ENCODE data around the gene STRN4.
"Not testable (repeated sequence)": the region's sequence is repeated elsewhere in the genome, so short reads cannot be mapped to it uniquely, and the experiment has no call there.

STRN4 gene

DNA sequence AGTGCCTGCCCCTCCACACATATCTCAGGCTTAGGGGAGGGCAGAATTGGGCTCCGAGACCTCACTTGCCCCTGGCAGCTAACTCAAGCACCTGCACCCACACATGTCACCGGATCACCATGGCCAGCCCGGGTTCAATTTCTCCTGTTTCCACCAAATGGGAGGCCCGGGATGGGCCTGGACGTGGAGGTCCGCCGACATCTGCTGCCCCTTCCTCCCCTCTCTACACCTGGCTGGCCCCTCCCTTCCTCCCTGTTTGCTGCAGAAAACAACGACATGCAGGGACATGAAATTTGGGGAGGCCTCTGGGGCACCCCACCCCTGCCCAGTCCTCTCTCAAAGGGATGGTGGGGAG, 30.7 kb downstream of the STRN4 start:
- H3K27ac ChIP-seq = peak overlapping the region; percentile 87 to 95
- TF ChIP-seq, protein P1, sequence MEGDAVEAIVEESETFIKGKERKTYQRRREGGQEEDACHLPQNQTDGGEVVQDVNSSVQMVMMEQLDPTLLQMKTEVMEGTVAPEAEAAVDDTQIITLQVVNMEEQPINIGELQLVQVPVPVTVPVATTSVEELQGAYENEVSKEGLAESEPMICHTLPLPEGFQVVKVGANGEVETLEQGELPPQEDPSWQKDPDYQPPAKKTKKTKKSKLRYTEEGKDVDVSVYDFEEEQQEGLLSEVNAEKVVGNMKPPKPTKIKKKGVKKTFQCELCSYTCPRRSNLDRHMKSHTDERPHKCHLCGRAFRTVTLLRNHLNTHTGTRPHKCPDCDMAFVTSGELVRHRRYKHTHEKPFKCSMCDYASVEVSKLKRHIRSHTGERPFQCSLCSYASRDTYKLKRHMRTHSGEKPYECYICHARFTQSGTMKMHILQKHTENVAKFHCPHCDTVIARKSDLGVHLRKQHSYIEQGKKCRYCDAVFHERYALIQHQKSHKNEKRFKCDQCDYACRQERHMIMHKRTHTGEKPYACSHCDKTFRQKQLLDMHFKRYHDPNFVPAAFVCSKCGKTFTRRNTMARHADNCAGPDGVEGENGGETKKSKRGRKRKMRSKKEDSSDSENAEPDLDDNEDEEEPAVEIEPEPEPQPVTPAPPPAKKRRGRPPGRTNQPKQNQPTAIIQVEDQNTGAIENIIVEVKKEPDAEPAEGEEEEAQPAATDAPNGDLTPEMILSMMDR (IDR thresholded peaks at IDR 0.05) = no peak
- DNase-seq = no peak
- H3K4me1 ChIP-seq = peaks cover 0 to 43% (median 25%) of the 10 kb centered on the region in 4 donors
- peaks cover 2 to 28% (median 10%) of the 10 kb centered on the region in 3 donors for H3K36me3 ChIP-seq
- H3K4me3 ChIP-seq = peak overlapping the region; percentile 77 to 79
- H3K9me3 ChIP-seq = no peaks in the 10 kb centered on the region
- H3K27me3 ChIP-seq = no peaks in the 10 kb centered on the region
- intact Hi-C loops (cut with DNase I; ENCODE audit: low total_unique reads) = no loop called here

DNA sequence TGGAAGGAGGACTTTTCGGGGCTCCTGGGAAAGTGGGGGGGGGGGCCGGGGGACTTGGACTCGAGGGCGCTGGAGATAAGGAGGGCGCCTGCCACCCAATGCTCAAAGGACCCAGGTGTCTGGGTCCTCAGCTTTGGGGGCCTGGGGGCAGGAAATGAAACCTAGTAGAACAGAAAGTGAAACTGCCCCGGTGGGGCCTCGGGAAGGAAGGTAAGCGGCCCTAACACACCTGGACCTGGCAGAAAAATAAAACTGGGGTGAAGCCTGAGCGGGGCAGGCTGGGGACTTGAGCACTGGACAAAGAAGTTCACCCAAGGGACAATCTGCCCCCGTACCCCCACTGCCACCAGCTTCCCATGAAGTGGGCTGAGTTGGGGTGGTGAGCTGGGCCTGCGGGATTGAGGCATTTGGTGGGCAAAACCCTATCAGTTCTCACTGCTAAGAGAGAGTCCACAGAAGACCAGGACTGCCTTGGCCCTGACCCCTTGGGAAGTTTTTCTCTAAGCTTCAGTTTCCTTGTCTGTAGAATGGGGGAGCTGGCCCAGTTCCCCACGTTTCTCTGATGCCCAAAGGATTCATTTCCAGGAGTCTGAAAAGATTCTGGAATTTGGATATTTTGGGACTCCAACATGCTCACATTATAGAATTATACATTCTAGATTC, 31.7 kb downstream of the STRN4 start:
- Histone ChIP-seq H3K4me3 (peak overlapping the region; percentile 79 to 92), H3K36me3 (peaks cover 3 to 28% (median 7%) of the 10 kb centered on the region in 3 donors), H3K9me3 (no peaks in the 10 kb centered on the region), H3K27ac (peak overlapping the region; percentile 87 to 95), H3K4me1 (peaks cover 0 to 43% (median 25%) of the 10 kb centered on the region in 4 donors), H3K27me3 (no peaks in the 10 kb centered on the region)
- no peak for DNase-seq
- intact Hi-C loops (cut with DNase I; ENCODE audit: low total_unique reads) = no loop called here
- TF ChIP-seq, protein P1 (IDR thresholded peaks at IDR 0.05) = no peak

DNA sequence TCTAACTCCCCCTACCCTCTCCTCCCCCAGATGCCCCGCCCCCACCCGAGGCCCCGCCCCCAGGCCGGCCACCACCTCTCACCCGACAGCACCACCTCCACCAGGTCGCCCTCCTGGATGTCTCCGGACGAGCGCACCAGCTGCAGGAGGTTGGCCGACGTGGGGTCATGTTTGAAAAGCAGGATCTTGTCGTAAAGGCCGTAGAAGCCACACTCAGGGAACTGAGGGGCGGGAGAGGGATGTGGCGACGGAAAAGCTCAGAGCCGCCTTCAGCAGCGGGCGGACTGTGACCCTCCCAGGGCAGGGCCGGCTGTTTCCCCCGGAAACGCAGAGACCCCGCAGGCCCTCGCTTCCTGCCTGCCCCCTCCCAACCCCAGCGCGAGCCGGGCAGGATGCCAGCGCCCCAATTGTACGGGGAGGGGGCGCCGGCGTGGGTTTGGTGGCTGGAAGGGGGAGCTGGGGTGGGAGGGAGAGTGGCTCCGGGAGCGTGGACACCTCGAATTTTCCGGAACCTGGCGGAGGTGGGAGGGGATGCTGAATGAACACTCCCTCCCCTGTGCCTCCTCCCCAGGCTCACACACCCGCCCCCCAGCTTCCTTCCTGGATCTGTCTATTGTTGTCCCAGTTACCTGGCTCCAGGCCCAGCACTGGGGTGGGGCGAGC, 32.3 kb downstream of the STRN4 start:
- TF ChIP-seq, protein P1 (IDR thresholded peaks at IDR 0.05) = no peak
- peak overlapping the region; percentile 87 to 95 for H3K27ac ChIP-seq
- peak; percentile 93 to 96 for DNase-seq
- H3K4me3 ChIP-seq = peak overlapping the region; percentile 79 to 92
- intact Hi-C loops (cut with DNase I; ENCODE audit: low total_unique reads) = no loop called here
- peaks cover 0 to 43% (median 25%) of the 10 kb centered on the region in 4 donors for H3K4me1 ChIP-seq
- H3K36me3 ChIP-seq = peaks cover 8 to 28% (median 13%) of the 10 kb centered on the region in 3 donors
- H3K27me3 ChIP-seq = no peaks in the 10 kb centered on the region
- no peaks in the 10 kb centered on the region for H3K9me3 ChIP-seq

DNA sequence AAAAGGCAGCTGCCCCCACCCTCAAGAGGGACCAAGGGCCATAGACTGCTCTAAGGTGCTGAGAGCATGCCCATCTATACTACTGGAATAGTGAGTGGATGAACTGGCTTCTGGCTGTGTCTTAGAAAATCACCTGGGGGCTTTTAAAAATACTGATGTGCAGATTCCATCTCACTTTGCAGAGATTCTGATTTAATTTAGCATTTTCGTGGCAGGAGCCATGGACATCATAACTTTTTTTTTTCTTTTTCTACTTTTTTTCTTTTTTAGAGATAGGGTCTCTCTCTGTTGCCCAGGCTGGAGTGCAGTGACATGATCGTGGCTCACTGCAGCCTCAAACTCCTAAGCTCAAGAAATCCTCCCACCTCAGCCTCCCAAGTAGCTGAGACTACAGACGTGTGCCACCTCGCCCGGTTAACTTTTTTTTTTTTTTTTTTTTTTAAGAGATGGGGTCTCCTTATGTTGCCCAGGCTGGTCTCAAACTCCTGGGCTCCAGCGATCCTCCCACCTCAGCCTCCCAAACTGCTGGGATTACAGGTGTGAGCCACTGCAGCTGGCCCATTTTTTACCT, 33.4 kb downstream of the STRN4 start:
- intact Hi-C loops (cut with DNase I; ENCODE audit: low total_unique reads); H3K27ac ChIP-seq; H3K4me3 ChIP-seq; H3K9me3 ChIP-seq; DNase-seq; H3K27me3 ChIP-seq: not testable (repeated sequence)
- peaks cover 0 to 32% (median 24%) of the 10 kb centered on the region in 4 donors for H3K4me1 ChIP-seq
- H3K36me3 ChIP-seq = peaks cover 8 to 32% (median 14%) of the 10 kb centered on the region in 3 donors

DNA sequence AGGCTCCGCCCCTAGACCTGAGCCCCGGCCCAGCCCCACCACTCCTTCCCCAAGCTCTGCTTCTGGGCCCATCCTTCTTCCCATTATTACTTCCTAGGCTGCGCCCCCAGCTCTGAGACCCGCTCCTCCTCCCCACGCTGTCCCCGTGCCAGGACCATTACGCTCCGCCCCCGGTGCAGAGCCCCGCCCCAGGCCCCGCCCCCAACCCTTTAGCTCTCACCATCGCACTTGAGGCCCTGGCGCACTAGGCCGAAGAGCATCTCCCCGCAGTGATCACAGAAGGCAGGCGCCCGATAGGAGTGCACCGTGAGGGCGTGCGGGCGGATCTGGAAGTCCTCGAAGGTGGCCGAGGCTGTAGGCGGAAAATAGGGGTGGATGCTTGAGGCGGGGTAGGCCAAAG, 35.6 kb downstream of the STRN4 start:
- Histone ChIP-seq H3K36me3 (peaks cover 8 to 53% (median 33%) of the 10 kb centered on the region in 3 donors), H3K27ac (no peak overlapping the region), H3K4me1 (peaks cover 0 to 21% (median 16%) of the 10 kb centered on the region in 4 donors), H3K9me3 (no peaks in the 10 kb centered on the region), H3K4me3 (no peak overlapping the region), H3K27me3 (no peaks in the 10 kb centered on the region)
- intact Hi-C loops (cut with DNase I; ENCODE audit: low total_unique reads) = no loop called here
- TF ChIP-seq, protein P1 (IDR thresholded peaks at IDR 0.05) = no peak
- DNase-seq = no peak

All from tibial artery (tissue), 4 donors.